HepG2 (cell line): ENCODE measurements around the gene SLC17A9. TPM values are rescaled to one million over a fixed set of nuclear protein-coding genes. Genes with fewer than 3 reads are reported as not detected.

Experiments used
- DRAP1 ChIP-seq: IDR thresholded peaks from 2 replicates; pipeline ENCODE4 v1.6.1; 2016; ENCODE audit warnings: missing genetic modification reagents, missing compliant biosample characterization
- HNF4G ChIP-seq, 2 experiments: sonication (generic) in 1 of 2; formaldehyde crosslinking in 1 of 2; IDR thresholded peaks; 2 replicates each; pipeline versions ENCODE4 v1.4.0 to v1.6.1; 2011 to 2020; ENCODE audit warnings: borderline replicate concordance in 2 of 2, low read depth in 2 of 2, mild to moderate bottlenecking in 2 of 2, low read length in 1 of 2, missing genetic modification reagents in 1 of 2, moderate library complexity in 1 of 2
- IRF9 ChIP-seq: sonication (generic); formaldehyde crosslinking; IDR thresholded peaks from 2 replicates; pipeline ENCODE4 v1.8.0; 2022; ENCODE audit warnings: missing genetic modification reagents, mild to moderate bottlenecking, borderline replicate concordance
- NFIB ChIP-seq: sonication (generic); formaldehyde crosslinking; IDR thresholded peaks from 2 replicates; pipeline ENCODE4 v1.9.0; 2021; ENCODE audit warnings: missing genetic modification reagents, mild to moderate bottlenecking, borderline replicate concordance
- RERE ChIP-seq: IDR thresholded peaks from 2 replicates; pipeline ENCODE4 v1.6.1; 2016; ENCODE audit warnings: low read depth, missing genetic modification reagents, missing compliant biosample characterization
- ZBTB7A ChIP-seq: sonication (generic); formaldehyde crosslinking; IDR thresholded peaks from 2 replicates; pipeline ENCODE4 v1.8.0; 2022; ENCODE audit warnings: mild to moderate bottlenecking, missing genetic modification reagents
- ZNF318 ChIP-seq: sonication (generic); formaldehyde crosslinking; IDR thresholded peaks from 2 replicates; pipeline ENCODE4 v1.4.0; 2020; ENCODE audit warnings: mild to moderate bottlenecking, missing genetic modification reagents
- ZNF350 ChIP-seq: sonication (generic); formaldehyde crosslinking; IDR thresholded peaks from 2 replicates; pipeline ENCODE4 v1.4.0; 2020; ENCODE audit warnings: mild to moderate bottlenecking, low read depth, missing genetic modification reagents, borderline replicate concordance
- polyA plus RNA-seq, 8 experiments: library from polyadenylated mRNA; depleted of rRNA in 3 of 8; stranded (reverse) in 7 of 8; unstranded in 1 of 8; fragments of >200 nt; fragmentation: Illumina TruSeq in 4 of 8; extraction: Trizol in 4 of 8; gene quantifications; 2 replicates each; pipeline versions ENCODE4 v1.2.1 to v1.2.3, GENCODE V29; 2011 to 2016; ENCODE audit warnings: low read depth in 4 of 8, missing spikeins in 1 of 8, mixed read lengths in 1 of 8; ENCODE audit not compliant: insufficient read depth in 1 of 8
- total RNA-seq, 5 experiments: library from RNA; depleted of rRNA; stranded (reverse); fragments of >200 nt; fragmentation: Illumina TruSeq; extraction: Trizol; gene quantifications; 2 replicates each; pipeline ENCODE4 v1.2.3, GENCODE V29; 2016; ENCODE audit warnings: low read depth in 1 of 5

The SLC17A9 gene
- total and polyA plus RNA-seq, 2 of the 13 experiments (the other 11 are each of a cell fraction or from before 2014, with no cell fraction given) = 110 to 191 TPM

- no peak for TF ChIP-seq RERE (CRISPR knock-in tag)
- 0 out of 2 replicates have a peak, but pooled peaks have one; percentile 62 for TF ChIP-seq IRF9 (CRISPR knock-in tag)
- TF ChIP-seq NFIB (CRISPR knock-in tag) = no peak
- TF ChIP-seq ZNF318 (CRISPR knock-in tag) = no peak
- no peak for TF ChIP-seq DRAP1
- no peak; the same call in 1 of the 2 replicates for TF ChIP-seq ZNF350
- TF ChIP-seq ZBTB7A = 0 out of 2 replicates have a peak, but pooled peaks have one; percentile 23
- TF ChIP-seq HNF4G (IDR thresholded peaks at IDR 0.05; ENCODE audit: borderline replicate concordance, low read depth, low read length) = no peak
- no peak for TF ChIP-seq HNF4G (CRISPR knock-in tag; IDR thresholded peaks at IDR 0.05; ENCODE audit: borderline replicate concordance, low read depth)
Observed at GRCh38 chr20:62910777-62911497, 41.6 kb upstream of the SLC17A9 start (continued).
